ENCODE results near the gene DENND1A.

- TF ChIP-seq EP300 (IDR thresholded peaks at IDR 0.05) = no peak
- no peak for TF ChIP-seq CTCF (IDR thresholded peaks at IDR 0.05)
Measured at GRCh38 chr9:123629531-123629930, 300.4 kb downstream of the DENND1A start.
